ENCODE results near the gene IDH1. TPM values are rescaled to one million over a fixed set of nuclear protein-coding genes. Genes with fewer than 3 reads are reported as not detected.

The IDH1 gene
- total RNA-seq, 1 experiment from 2014 or later, result 50.6 TPM

GRCh38 chr2:208244422-208244821 lies 10.4 kb downstream of the IDH1 start:
- Histone ChIP-seq H3K9me3 (ENCODE audit: low read length) (no peaks in the 10 kb centered on the region), H3K4me1 (ENCODE audit: low read length) (no peaks in the 10 kb centered on the region), H2AFZ (ENCODE audit: low read length) (no peak overlapping the region), H4K20me1 (ENCODE audit: insufficient read depth, low read depth, low read length) (no peaks in the 10 kb centered on the region), H3K79me2 (ENCODE audit: low read length) (no peaks in the 10 kb centered on the region), H3K36me3 (ENCODE audit: insufficient read depth, low read length) (peaks cover 70% of the 10 kb centered on the region), H3K4me3 (ENCODE audit: low read length) (no peak overlapping the region), H3K27me3 (ENCODE audit: low read length) (no peaks in the 10 kb centered on the region), H3K4me2 (ENCODE audit: low read depth, low read length, poor library complexity, severe bottlenecking) (no peak overlapping the region), H3K9ac (ENCODE audit: low read length) (no peak overlapping the region), H3K27ac (ENCODE audit: low read length) (no peak overlapping the region), H3K9me2 (replicated peaks; ENCODE audit: insufficient read depth, low read length) (no peaks in the 10 kb centered on the region)
- no peak for DNase-seq

DNA sequence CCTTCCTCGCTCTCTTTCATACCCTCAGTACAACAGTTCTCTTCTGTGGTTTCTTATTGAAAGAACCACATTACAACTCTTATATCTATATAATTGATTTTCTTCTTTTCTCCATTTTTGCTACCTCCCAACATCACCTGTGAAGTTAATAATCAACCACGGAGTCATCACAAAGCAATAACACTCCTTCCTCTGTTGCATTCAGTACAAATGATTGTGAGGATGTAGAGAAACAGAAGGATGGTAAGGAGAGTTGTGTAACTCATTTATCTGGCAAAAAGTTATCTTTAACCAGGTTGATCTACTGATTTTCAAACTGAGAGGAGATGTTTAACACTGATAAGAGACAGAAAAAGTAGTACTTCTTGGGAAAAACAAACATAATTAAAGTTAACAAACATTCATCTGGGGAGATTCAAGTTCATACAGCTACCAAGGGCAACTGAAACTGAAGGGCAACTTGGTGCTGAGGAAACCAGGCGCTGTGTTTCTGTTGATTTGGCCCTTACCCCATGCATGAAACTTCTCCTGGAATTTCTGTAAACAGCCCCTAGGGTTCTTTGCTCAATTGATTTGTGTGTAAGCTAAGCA lies 14.2 kb downstream of the IDH1 start:
- Histone ChIP-seq H4K20me1 (ENCODE audit: insufficient read depth, low read depth, low read length) (no peaks in the 10 kb centered on the region), H3K9ac (ENCODE audit: low read length) (no peak overlapping the region), H2AFZ (ENCODE audit: low read length) (no peak overlapping the region), H3K4me2 (ENCODE audit: low read depth, low read length, poor library complexity, severe bottlenecking) (no peak overlapping the region), H3K9me3 (ENCODE audit: low read length) (no peaks in the 10 kb centered on the region), H3K9me2 (replicated peaks; ENCODE audit: insufficient read depth, low read length) (no peaks in the 10 kb centered on the region), H3K4me1 (ENCODE audit: low read length) (no peaks in the 10 kb centered on the region), H3K27me3 (ENCODE audit: low read length) (no peaks in the 10 kb centered on the region), H3K79me2 (ENCODE audit: low read length) (no peaks in the 10 kb centered on the region), H3K4me3 (ENCODE audit: low read length) (no peak overlapping the region), H3K27ac (ENCODE audit: low read length) (no peak overlapping the region), H3K36me3 (ENCODE audit: insufficient read depth, low read length) (peaks cover 63% of the 10 kb centered on the region)
- no peak for DNase-seq

DNA sequence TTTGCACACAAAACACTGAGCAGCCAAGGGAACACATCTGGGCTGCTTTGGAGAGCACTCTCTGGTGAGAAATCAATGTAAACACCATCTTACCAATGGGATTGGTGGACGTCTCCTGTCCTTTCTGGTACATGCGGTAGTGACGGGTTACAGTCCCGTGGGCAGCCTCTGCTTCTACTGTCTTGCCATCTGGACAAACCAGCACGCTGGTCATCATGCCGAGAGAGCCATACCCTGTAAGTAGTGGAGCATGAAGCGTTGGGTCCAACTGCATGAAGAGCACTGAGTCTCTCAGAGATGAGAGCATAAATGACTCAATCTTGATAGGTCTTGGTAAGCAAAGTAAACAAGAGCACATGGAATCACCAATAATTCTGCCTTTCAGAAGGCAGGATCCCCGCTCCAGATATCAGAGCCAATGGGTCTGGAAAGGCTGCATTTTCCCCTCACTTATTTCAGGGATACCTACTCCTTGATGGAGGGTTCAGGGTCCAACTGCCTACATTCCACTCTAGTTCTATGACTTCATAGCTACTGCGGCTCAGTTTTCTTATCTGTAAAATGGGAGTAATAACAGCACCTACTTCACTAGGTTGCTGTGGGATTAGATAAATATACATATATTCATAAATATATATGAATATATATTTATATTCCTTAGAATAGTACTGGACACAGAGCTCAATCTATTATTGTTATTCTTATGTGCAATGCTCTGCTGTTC lies 14.9 kb downstream of the IDH1 start:
- Histone ChIP-seq H3K79me2 (ENCODE audit: low read length) (no peaks in the 10 kb centered on the region), H3K36me3 (ENCODE audit: insufficient read depth, low read length) (peaks cover 62% of the 10 kb centered on the region), H3K4me1 (ENCODE audit: low read length) (no peaks in the 10 kb centered on the region), H3K4me3 (ENCODE audit: low read length) (no peak overlapping the region), H3K9ac (ENCODE audit: low read length) (no peak overlapping the region), H3K9me3 (ENCODE audit: low read length) (no peaks in the 10 kb centered on the region), H4K20me1 (ENCODE audit: insufficient read depth, low read depth, low read length) (no peaks in the 10 kb centered on the region), H3K4me2 (ENCODE audit: low read depth, low read length, poor library complexity, severe bottlenecking) (no peak overlapping the region), H3K27me3 (ENCODE audit: low read length) (no peaks in the 10 kb centered on the region), H3K27ac (ENCODE audit: low read length) (no peak overlapping the region), H3K9me2 (replicated peaks; ENCODE audit: insufficient read depth, low read length) (no peaks in the 10 kb centered on the region), H2AFZ (ENCODE audit: low read length) (no peak overlapping the region)
- DNase-seq, result no peak

- no peak overlapping the region for H3K4me3 ChIP-seq (ENCODE audit: low read length)
- no peak overlapping the region for H3K9ac ChIP-seq (ENCODE audit: low read length)
- H3K9me3 ChIP-seq (ENCODE audit: low read length), result no peaks in the 10 kb centered on the region
- H4K20me1 ChIP-seq (ENCODE audit: insufficient read depth, low read depth, low read length), result no peaks in the 10 kb centered on the region
- H2AFZ ChIP-seq (ENCODE audit: low read length), result no peak overlapping the region
- H3K79me2 ChIP-seq (ENCODE audit: low read length), result no peaks in the 10 kb centered on the region
- H3K27ac ChIP-seq (ENCODE audit: low read length), result no peak overlapping the region
- no peak overlapping the region for H3K4me2 ChIP-seq (ENCODE audit: low read depth, low read length, poor library complexity, severe bottlenecking)
- H3K36me3 ChIP-seq (ENCODE audit: insufficient read depth, low read length), result peaks cover 31% of the 10 kb centered on the region
- H3K27me3 ChIP-seq (ENCODE audit: low read length), result no peaks in the 10 kb centered on the region
- no peaks in the 10 kb centered on the region for H3K4me1 ChIP-seq (ENCODE audit: low read length)
- H3K9me2 ChIP-seq (replicated peaks; ENCODE audit: insufficient read depth, low read length), result no peaks in the 10 kb centered on the region
- DNase-seq, result no peak
Measured at GRCh38 chr2:208235860-208236259, 19.0 kb downstream of the IDH1 start.

DNA sequence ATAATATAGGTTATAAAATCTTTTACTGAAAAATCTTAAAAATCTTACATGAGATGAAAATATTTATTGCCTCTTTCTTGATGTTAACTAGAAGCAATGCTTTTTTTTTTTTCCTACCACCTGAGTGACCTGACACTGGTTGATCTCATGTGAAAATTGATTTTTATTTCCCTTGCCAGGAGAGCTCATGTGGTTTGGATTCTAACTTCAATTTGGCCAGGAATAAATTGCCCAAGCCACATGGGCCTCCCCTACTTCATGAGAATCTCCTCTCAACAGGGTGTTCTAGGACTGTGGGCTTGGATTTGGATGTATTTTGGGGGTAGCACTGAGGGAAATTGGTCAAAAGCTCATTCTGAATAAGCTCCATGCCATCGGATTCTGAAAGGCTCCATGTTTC lies 20.1 kb downstream of the IDH1 start:
- Histone ChIP-seq H3K9me3 (ENCODE audit: low read length) (no peaks in the 10 kb centered on the region), H3K4me2 (ENCODE audit: low read depth, low read length, poor library complexity, severe bottlenecking) (no peak overlapping the region), H3K36me3 (ENCODE audit: insufficient read depth, low read length) (peaks cover 24% of the 10 kb centered on the region), H2AFZ (ENCODE audit: low read length) (no peak overlapping the region), H3K27me3 (ENCODE audit: low read length) (no peaks in the 10 kb centered on the region), H3K4me3 (ENCODE audit: low read length) (no peak overlapping the region), H3K9ac (ENCODE audit: low read length) (no peak overlapping the region), H3K79me2 (ENCODE audit: low read length) (no peaks in the 10 kb centered on the region), H3K9me2 (replicated peaks; ENCODE audit: insufficient read depth, low read length) (no peaks in the 10 kb centered on the region), H4K20me1 (ENCODE audit: insufficient read depth, low read depth, low read length) (no peaks in the 10 kb centered on the region), H3K27ac (ENCODE audit: low read length) (no peak overlapping the region), H3K4me1 (ENCODE audit: low read length) (no peaks in the 10 kb centered on the region)
- DNase-seq, result no peak

GRCh38 chr2:208228476-208228875 lies 26.4 kb downstream of the IDH1 start:
- H2AFZ ChIP-seq (ENCODE audit: low read length), result no peak overlapping the region
- DNase-seq, result no peak
- H4K20me1 ChIP-seq (ENCODE audit: insufficient read depth, low read depth, low read length), result no peaks in the 10 kb centered on the region
- no peak overlapping the region for H3K27ac ChIP-seq (ENCODE audit: low read length)
- H3K9ac ChIP-seq (ENCODE audit: low read length), result no peak overlapping the region
- H3K4me3 ChIP-seq (ENCODE audit: low read length), result no peak overlapping the region
- H3K79me2 ChIP-seq (ENCODE audit: low read length), result no peaks in the 10 kb centered on the region
- H3K27me3 ChIP-seq (ENCODE audit: low read length), result no peaks in the 10 kb centered on the region
- no peak overlapping the region for H3K4me2 ChIP-seq (ENCODE audit: low read depth, low read length, poor library complexity, severe bottlenecking)
- no peaks in the 10 kb centered on the region for H3K36me3 ChIP-seq (ENCODE audit: insufficient read depth, low read length)
- no peaks in the 10 kb centered on the region for H3K4me1 ChIP-seq (ENCODE audit: low read length)
- no peaks in the 10 kb centered on the region for H3K9me2 ChIP-seq (replicated peaks; ENCODE audit: insufficient read depth, low read length)
- no peaks in the 10 kb centered on the region for H3K9me3 ChIP-seq (ENCODE audit: low read length)

DNA sequence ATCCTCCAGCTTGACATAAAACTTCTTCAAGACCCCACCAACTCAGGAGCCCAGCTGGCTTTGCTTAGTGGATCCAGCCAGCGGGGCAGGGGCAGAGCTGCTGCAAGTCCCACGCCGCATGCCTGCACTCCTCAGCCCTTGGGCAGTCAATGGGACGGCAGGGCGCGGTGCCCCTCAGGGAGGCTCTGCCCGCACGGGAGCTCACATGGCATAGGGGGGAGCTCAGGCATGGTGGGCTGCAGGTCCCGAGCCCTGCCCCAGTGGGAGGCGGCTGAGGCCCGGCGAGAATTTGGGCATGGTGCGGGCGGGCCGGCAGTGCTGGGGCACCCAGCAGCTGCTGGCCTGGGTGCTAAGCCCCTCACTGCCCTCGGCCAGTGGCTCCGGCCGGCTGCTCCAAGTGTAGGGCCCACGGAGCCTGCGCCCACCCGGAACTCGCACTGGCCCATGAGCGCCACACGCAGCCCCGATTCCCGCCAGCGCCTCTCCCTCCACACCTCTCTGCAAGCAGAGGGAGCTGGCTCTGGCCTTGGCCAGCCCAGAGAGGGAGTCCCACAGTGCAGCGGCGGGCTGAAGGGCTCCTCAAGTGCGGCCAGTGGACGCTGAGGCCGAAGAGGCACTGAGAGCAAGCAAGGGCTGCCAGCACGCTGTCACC lies 27.2 kb downstream of the IDH1 start:
- no peaks in the 10 kb centered on the region for H3K9me3 ChIP-seq (ENCODE audit: low read length)
- no peak overlapping the region for H3K27ac ChIP-seq (ENCODE audit: low read length)
- no peaks in the 10 kb centered on the region for H3K9me2 ChIP-seq (replicated peaks; ENCODE audit: insufficient read depth, low read length)
- no peak overlapping the region for H3K4me3 ChIP-seq (ENCODE audit: low read length)
- DNase-seq, result no peak
- H3K9ac ChIP-seq (ENCODE audit: low read length), result no peak overlapping the region
- H3K27me3 ChIP-seq (ENCODE audit: low read length), result no peaks in the 10 kb centered on the region
- H2AFZ ChIP-seq (ENCODE audit: low read length), result no peak overlapping the region
- H3K4me1 ChIP-seq (ENCODE audit: low read length), result no peaks in the 10 kb centered on the region
- H3K79me2 ChIP-seq (ENCODE audit: low read length), result no peaks in the 10 kb centered on the region
- no peaks in the 10 kb centered on the region for H4K20me1 ChIP-seq (ENCODE audit: insufficient read depth, low read depth, low read length)
- H3K4me2 ChIP-seq (ENCODE audit: low read depth, low read length, poor library complexity, severe bottlenecking), result no peak overlapping the region
- H3K36me3 ChIP-seq (ENCODE audit: insufficient read depth, low read length), result no peaks in the 10 kb centered on the region

DNA sequence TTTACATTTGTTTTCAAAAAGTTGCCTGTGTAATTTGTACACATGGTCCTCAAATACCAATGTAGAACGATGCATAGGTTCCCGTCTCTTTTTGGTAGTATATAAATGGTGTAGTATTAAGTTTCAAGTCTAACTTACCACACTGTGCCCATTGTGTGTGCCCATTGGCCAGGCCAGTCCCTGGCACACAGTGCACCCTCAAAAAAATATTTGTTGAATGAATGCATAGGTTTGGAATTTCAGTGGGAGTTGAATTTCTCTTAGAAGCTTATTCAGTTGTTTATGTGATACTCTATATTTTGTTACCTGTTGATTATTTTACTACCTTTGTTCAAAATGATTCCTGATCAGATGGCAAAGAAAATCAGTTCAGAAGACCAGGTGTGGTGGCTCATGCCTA lies 30.1 kb downstream of the IDH1 start:
- no peak for DNase-seq
- Histone ChIP-seq H3K36me3 (ENCODE audit: insufficient read depth, low read length) (no peaks in the 10 kb centered on the region), H3K9me2 (replicated peaks; ENCODE audit: insufficient read depth, low read length) (no peaks in the 10 kb centered on the region), H2AFZ (ENCODE audit: low read length) (no peak overlapping the region), H4K20me1 (ENCODE audit: insufficient read depth, low read depth, low read length) (no peaks in the 10 kb centered on the region), H3K4me1 (ENCODE audit: low read length) (no peaks in the 10 kb centered on the region), H3K4me2 (ENCODE audit: low read depth, low read length, poor library complexity, severe bottlenecking) (no peak overlapping the region), H3K27me3 (ENCODE audit: low read length) (no peaks in the 10 kb centered on the region), H3K9me3 (ENCODE audit: low read length) (no peaks in the 10 kb centered on the region), H3K27ac (ENCODE audit: low read length) (no peak overlapping the region), H3K79me2 (ENCODE audit: low read length) (no peaks in the 10 kb centered on the region), H3K4me3 (ENCODE audit: low read length) (no peak overlapping the region), H3K9ac (ENCODE audit: low read length) (no peak overlapping the region)
